Neural cell (in vitro differentiated cells): ENCODE results near the gene PTGES. TPM values are rescaled to one million over a fixed set of nuclear protein-coding genes. Genes with fewer than 3 reads are reported as not detected.

Source experiments
- H2AFZ ChIP-seq: fragments of 200-600, 300-800 bp; sonication (generic), shearing (Covaris generic); 2 replicates; pipeline ENCODE4 v1.6.0; 2014; ENCODE audit warnings: low read depth, mild to moderate bottlenecking, antibody characterized with exemption, low read length, moderate library complexity
- H3F3A ChIP-seq: fragments of 200-600 bp; shearing (Covaris generic); 2 replicates; pipeline ENCODE4 v1.6.1; 2016; ENCODE audit warnings: mild to moderate bottlenecking, moderate library complexity, mixed read lengths, antibody characterized with exemption, low read length; ENCODE audit not compliant: insufficient read depth, poor library complexity, severe bottlenecking
- H3K27ac ChIP-seq: fragments of 200-600, 300-800 bp; sonication (generic), shearing (Covaris generic); 2 replicates; pipeline ENCODE4 v1.5.1; 2014; ENCODE audit warnings: mild to moderate bottlenecking, low read length, moderate library complexity
- H3K27me3 ChIP-seq: fragments of 300-800, 200-600 bp; sonication (generic), shearing (Covaris generic); 2 replicates; pipeline ENCODE4 v1.6.0; 2014; ENCODE audit warnings: mild to moderate bottlenecking, low read depth, low read length, moderate library complexity; ENCODE audit not compliant: insufficient read depth
- H3K36me3 ChIP-seq: fragments of 300-800, 200-600 bp; sonication (generic), shearing (Covaris generic); 2 replicates; pipeline ENCODE4 v1.5.1; 2014; ENCODE audit warnings: mild to moderate bottlenecking, antibody characterized with exemption, low read length, moderate library complexity; ENCODE audit not compliant: insufficient read depth
- H3K4me2 ChIP-seq: fragments of 300-800, 200-600 bp; sonication (generic), shearing (Covaris generic); 2 replicates; pipeline ENCODE4 v1.6.0; 2014; ENCODE audit warnings: mild to moderate bottlenecking, low read length
- H3K4me3 ChIP-seq: fragments of 300-800, 200-600 bp; sonication (generic), shearing (Covaris generic); 2 replicates; pipeline ENCODE4 v1.5.1; 2014; ENCODE audit warnings: mild to moderate bottlenecking, low read length, moderate library complexity
- H3K79me2 ChIP-seq: fragments of 200-600 bp; shearing (Covaris generic); replicated peaks from 2 replicates; pipeline ENCODE4 v1.6.0; 2014; ENCODE audit warnings: mild to moderate bottlenecking, low read length, moderate library complexity; ENCODE audit not compliant: insufficient read depth
- H3K9ac ChIP-seq: fragments of 300-800, 200-600 bp; sonication (generic), shearing (Covaris generic); 2 replicates; pipeline ENCODE4 v1.6.1; 2016; ENCODE audit warnings: mild to moderate bottlenecking, low read length, mixed read lengths
- H3K9me2 ChIP-seq: fragments of 200-600 bp; shearing (Covaris generic); 2 replicates; pipeline ENCODE4 v1.6.1; 2016; ENCODE audit warnings: mild to moderate bottlenecking, low read length, mixed read lengths; ENCODE audit not compliant: insufficient read depth
- H3K9me3 ChIP-seq: fragments of 200-600, 300-800 bp; sonication (generic), shearing (Covaris generic); 2 replicates; pipeline ENCODE4 v1.6.1; 2016; ENCODE audit warnings: mild to moderate bottlenecking, mixed run types, low read length, moderate library complexity, mixed read lengths
- H4K20me1 ChIP-seq: fragments of 200-600 bp; shearing (Covaris generic); 2 replicates; pipeline ENCODE4 v1.6.1; 2016; ENCODE audit warnings: mild to moderate bottlenecking, mixed run types; ENCODE audit not compliant: insufficient read depth
- EP300 ChIP-seq: fragments of 450-650 bp; conservative IDR thresholded peaks from 2 replicates; pipeline ENCODE4 v1.6.1; 2014; ENCODE audit warnings: antibody characterized with exemption, mild to moderate bottlenecking, moderate library complexity; ENCODE audit not compliant: poor library complexity, severe bottlenecking
- EZH2 ChIP-seq: fragments of 200-600, 300-800 bp; shearing (Covaris generic), sonication (generic); IDR thresholded peaks from 2 replicates; pipeline ENCODE4 v1.6.1; 2014; ENCODE audit warnings: antibody characterized with exemption, low read length, borderline replicate concordance, mild to moderate bottlenecking; ENCODE audit not compliant: insufficient read depth, poor library complexity, severe bottlenecking
- MXI1 ChIP-seq: fragments of 450-650 bp; conservative IDR thresholded peaks from 2 replicates; pipeline ENCODE4 v1.6.1; 2014; ENCODE audit warnings: antibody characterized with exemption, mild to moderate bottlenecking; ENCODE audit not compliant: poor library complexity, severe bottlenecking
- POLR2AphosphoS5 ChIP-seq: IDR thresholded peaks from 2 replicates; pipeline ENCODE4 v1.6.1; 2012
- RAD21 ChIP-seq: fragments of 450-650 bp; conservative IDR thresholded peaks from 2 replicates; pipeline ENCODE4 v1.6.1; 2014; ENCODE audit warnings: antibody characterized with exemption, mild to moderate bottlenecking, moderate library complexity
- SMC3 ChIP-seq: fragments of 450-650 bp; conservative IDR thresholded peaks from 2 replicates; pipeline ENCODE4 v1.6.1; 2014; ENCODE audit warnings: antibody characterized with exemption, mild to moderate bottlenecking, moderate library complexity; ENCODE audit not compliant: poor library complexity
- TAF1 ChIP-seq: IDR thresholded peaks from 2 replicates; pipeline ENCODE4 v1.6.1; 2012; ENCODE audit warnings: low read depth
- polyA plus RNA-seq: library from polyadenylated mRNA; depleted of rRNA; stranded (reverse); fragments of >200 nt; gene quantifications from 2 replicates; pipeline ENCODE4 v1.2.3, GENCODE V29; 2014
- TF ChIP-seq, protein P1 (sequence below): fragments of 450-650 bp; IDR thresholded peaks from 2 replicates; pipeline ENCODE4 v1.5.1; 2014; ENCODE audit warnings: antibody characterized with exemption, mild to moderate bottlenecking, moderate library complexity; ENCODE audit not compliant: poor library complexity, severe bottlenecking
- TF ChIP-seq, protein P2 (sequence below): IDR thresholded peaks from 2 replicates; pipeline ENCODE4 v1.6.1; 2012; ENCODE audit warnings: borderline replicate concordance

Gene PTGES
- polyA plus RNA-seq, 1 donor from 2014 or later, result 0.63 TPM

- H3K4me2 ChIP-seq, result no peak overlapping the region
- TF ChIP-seq MXI1, result no peak
- TF ChIP-seq POLR2AphosphoS5, result no peak
- TF ChIP-seq EP300, result no peak
- TF ChIP-seq, protein P1, sequence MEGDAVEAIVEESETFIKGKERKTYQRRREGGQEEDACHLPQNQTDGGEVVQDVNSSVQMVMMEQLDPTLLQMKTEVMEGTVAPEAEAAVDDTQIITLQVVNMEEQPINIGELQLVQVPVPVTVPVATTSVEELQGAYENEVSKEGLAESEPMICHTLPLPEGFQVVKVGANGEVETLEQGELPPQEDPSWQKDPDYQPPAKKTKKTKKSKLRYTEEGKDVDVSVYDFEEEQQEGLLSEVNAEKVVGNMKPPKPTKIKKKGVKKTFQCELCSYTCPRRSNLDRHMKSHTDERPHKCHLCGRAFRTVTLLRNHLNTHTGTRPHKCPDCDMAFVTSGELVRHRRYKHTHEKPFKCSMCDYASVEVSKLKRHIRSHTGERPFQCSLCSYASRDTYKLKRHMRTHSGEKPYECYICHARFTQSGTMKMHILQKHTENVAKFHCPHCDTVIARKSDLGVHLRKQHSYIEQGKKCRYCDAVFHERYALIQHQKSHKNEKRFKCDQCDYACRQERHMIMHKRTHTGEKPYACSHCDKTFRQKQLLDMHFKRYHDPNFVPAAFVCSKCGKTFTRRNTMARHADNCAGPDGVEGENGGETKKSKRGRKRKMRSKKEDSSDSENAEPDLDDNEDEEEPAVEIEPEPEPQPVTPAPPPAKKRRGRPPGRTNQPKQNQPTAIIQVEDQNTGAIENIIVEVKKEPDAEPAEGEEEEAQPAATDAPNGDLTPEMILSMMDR, result no peak
- no peak for TF ChIP-seq EZH2
- TF ChIP-seq, protein P2, sequence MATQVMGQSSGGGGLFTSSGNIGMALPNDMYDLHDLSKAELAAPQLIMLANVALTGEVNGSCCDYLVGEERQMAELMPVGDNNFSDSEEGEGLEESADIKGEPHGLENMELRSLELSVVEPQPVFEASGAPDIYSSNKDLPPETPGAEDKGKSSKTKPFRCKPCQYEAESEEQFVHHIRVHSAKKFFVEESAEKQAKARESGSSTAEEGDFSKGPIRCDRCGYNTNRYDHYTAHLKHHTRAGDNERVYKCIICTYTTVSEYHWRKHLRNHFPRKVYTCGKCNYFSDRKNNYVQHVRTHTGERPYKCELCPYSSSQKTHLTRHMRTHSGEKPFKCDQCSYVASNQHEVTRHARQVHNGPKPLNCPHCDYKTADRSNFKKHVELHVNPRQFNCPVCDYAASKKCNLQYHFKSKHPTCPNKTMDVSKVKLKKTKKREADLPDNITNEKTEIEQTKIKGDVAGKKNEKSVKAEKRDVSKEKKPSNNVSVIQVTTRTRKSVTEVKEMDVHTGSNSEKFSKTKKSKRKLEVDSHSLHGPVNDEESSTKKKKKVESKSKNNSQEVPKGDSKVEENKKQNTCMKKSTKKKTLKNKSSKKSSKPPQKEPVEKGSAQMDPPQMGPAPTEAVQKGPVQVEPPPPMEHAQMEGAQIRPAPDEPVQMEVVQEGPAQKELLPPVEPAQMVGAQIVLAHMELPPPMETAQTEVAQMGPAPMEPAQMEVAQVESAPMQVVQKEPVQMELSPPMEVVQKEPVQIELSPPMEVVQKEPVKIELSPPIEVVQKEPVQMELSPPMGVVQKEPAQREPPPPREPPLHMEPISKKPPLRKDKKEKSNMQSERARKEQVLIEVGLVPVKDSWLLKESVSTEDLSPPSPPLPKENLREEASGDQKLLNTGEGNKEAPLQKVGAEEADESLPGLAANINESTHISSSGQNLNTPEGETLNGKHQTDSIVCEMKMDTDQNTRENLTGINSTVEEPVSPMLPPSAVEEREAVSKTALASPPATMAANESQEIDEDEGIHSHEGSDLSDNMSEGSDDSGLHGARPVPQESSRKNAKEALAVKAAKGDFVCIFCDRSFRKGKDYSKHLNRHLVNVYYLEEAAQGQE, result no peak
- TF ChIP-seq TAF1, result no peak
- no peak for TF ChIP-seq RAD21
- no peak for TF ChIP-seq SMC3
Observed at GRCh38 chr9:129731477-129732085, 21.3 kb downstream of the PTGES start.

DNA sequence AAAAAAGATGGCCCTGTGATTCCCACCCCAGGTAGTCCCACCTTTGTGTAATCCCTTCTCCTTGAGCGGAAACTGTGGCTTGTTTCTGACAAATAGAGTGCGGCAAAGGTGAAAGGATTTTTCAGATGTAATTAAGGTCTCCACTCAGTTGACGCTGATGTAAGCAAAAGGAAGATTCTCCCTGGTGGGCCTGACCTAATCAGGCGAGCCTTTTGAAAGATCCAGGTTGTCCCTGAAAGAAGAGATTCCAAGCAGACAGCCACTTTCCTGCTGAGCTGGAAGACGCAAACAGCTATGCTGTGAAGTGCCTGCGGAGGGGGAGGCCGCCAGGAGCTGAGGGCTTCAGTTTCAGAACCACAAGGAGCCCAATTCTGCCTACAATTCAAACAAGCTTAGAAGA lies 24.1 kb downstream of the PTGES start:
- Histone ChIP-seq H3K4me2 (no peak overlapping the region), H3K9ac (no peak overlapping the region), H3K27me3 (no peaks in the 10 kb centered on the region), H3F3A (no peaks in the 10 kb centered on the region), H3K36me3 (no peaks in the 10 kb centered on the region), H3K79me2 (no peaks in the 10 kb centered on the region), H2AFZ (no peak overlapping the region), H3K9me3 (no peaks in the 10 kb centered on the region), H4K20me1 (no peaks in the 10 kb centered on the region), H3K9me2 (no peaks in the 10 kb centered on the region), H3K27ac (no peak overlapping the region), H3K4me3 (no peak overlapping the region)
- TF ChIP-seq, protein P2, result no peak
- TF ChIP-seq EP300, result no peak
- no peak for TF ChIP-seq SMC3
- no peak for TF ChIP-seq MXI1
- TF ChIP-seq EZH2, result no peak

More at GRCh38 chr9:129731477-129732085, 21.3 kb downstream of the PTGES start:
- no peaks in the 10 kb centered on the region for H3K79me2 ChIP-seq
- H4K20me1 ChIP-seq, result no peaks in the 10 kb centered on the region
- H3K4me3 ChIP-seq, result no peak overlapping the region
- H3K9me3 ChIP-seq, result no peaks in the 10 kb centered on the region
- H2AFZ ChIP-seq, result no peak overlapping the region
- no peaks in the 10 kb centered on the region for H3K36me3 ChIP-seq
- no peak overlapping the region for H3K9ac ChIP-seq
- no peaks in the 10 kb centered on the region for H3K9me2 ChIP-seq
- no peak overlapping the region for H3K27ac ChIP-seq
- H3F3A ChIP-seq, result no peaks in the 10 kb centered on the region
- no peaks in the 10 kb centered on the region for H3K27me3 ChIP-seq
